Gastroesophageal sphincter (tissue), 3 donors: ENCODE data around the gene CLDN15.

Experiments used
- CTCF ChIP-seq, 4 experiments: fragments of 200-600 bp in 2 of 4; fragments of 450-650 bp in 2 of 4; sonication (generic) in 1 of 4; IDR thresholded peaks; one replicate each; pipeline ENCODE4 v1.5.1; 2017 to 2019; ENCODE audit warnings: antibody characterized with exemption in 4 of 4, mild to moderate bottlenecking in 2 of 4, moderate library complexity in 2 of 4
- EP300 ChIP-seq: sonication (generic); formaldehyde crosslinking; IDR thresholded peaks from one replicate; pipeline ENCODE4 v1.6.1; 2017; ENCODE audit warnings: antibody characterized with exemption, mild to moderate bottlenecking
- POLR2A ChIP-seq, 2 donors: fragments of 450-650 bp; IDR thresholded peaks; one replicate each; pipeline ENCODE4 v1.6.1; 2017; ENCODE audit warnings: antibody characterized with exemption in 2 of 2, mild to moderate bottlenecking in 2 of 2, moderate library complexity in 1 of 2
- POLR2AphosphoS5 ChIP-seq: sonication (generic); formaldehyde crosslinking; IDR thresholded peaks from one replicate; pipeline ENCODE4 v1.6.1; 2017; ENCODE audit warnings: antibody characterized with exemption

- TF ChIP-seq POLR2AphosphoS5, result no peak
- TF ChIP-seq POLR2A (IDR thresholded peaks at IDR 0.05), result no peak
- no peak for TF ChIP-seq CTCF (IDR thresholded peaks at IDR 0.05)
- no peak for TF ChIP-seq EP300
These were observed 18.2 kb upstream of the CLDN15 start for GRCh38 chr7:101255796-101256195.
